Left ventricle myocardium superior (tissue), 1 donor: ENCODE results near the gene SOBP. TPM values are rescaled to one million over a fixed set of nuclear protein-coding genes. Genes with fewer than 3 reads are reported as not detected.
"Not testable (repeated sequence)": the region's sequence is repeated elsewhere in the genome, so short reads cannot be mapped to it uniquely, and the experiment has no call there.

ENCODE experiments used
- ATAC-seq: fragments of 200-7000 bp; cut with Tn5 transposase; one replicate; pipeline ENCODE4 v1.9.1; 2020; ENCODE audit warnings: mild to moderate bottlenecking, moderate library complexity
- DNase-seq: peaks from one replicate; pipeline ENCODE4 v3.0.0-alpha.2; 2020
- intact Hi-C: fragments of 100-400 bp; cut with micrococcal nuclease; formaldehyde crosslinking; loops from one replicate; pipeline ENCODE4 v1.11.0; 2022
- long read RNA-seq: library from polyadenylated mRNA; unstranded; transcript quantifications from one replicate; pipeline ENCODE4 v2.0.0, GENCODE V29; 2021
- total RNA-seq: library from RNA; stranded (reverse); fragmentation: NEBNext Ultra II Directional; extraction: Animal tissue kit (Norgen Biotek cat#: 25700); gene quantifications from one replicate; pipeline ENCODE4 v1.2.1, GENCODE V29; 2021
- donor health status: DM: no; HTN: yes; CAD: no; lungs with severe emphysema.

Gene SOBP, protein sequence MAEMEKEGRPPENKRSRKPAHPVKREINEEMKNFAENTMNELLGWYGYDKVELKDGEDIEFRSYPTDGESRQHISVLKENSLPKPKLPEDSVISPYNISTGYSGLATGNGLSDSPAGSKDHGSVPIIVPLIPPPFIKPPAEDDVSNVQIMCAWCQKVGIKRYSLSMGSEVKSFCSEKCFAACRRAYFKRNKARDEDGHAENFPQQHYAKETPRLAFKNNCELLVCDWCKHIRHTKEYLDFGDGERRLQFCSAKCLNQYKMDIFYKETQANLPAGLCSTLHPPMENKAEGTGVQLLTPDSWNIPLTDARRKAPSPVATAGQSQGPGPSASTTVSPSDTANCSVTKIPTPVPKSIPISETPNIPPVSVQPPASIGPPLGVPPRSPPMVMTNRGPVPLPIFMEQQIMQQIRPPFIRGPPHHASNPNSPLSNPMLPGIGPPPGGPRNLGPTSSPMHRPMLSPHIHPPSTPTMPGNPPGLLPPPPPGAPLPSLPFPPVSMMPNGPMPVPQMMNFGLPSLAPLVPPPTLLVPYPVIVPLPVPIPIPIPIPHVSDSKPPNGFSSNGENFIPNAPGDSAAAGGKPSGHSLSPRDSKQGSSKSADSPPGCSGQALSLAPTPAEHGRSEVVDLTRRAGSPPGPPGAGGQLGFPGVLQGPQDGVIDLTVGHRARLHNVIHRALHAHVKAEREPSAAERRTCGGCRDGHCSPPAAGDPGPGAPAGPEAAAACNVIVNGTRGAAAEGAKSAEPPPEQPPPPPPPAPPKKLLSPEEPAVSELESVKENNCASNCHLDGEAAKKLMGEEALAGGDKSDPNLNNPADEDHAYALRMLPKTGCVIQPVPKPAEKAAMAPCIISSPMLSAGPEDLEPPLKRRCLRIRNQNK
- 15.3 TPM for total RNA-seq
- long read RNA-seq, partial matches to known transcripts, result 28 of 50 reads
- long read RNA-seq, other reads (novel, unspliced or antisense), result 21 of 50 reads

DNA sequence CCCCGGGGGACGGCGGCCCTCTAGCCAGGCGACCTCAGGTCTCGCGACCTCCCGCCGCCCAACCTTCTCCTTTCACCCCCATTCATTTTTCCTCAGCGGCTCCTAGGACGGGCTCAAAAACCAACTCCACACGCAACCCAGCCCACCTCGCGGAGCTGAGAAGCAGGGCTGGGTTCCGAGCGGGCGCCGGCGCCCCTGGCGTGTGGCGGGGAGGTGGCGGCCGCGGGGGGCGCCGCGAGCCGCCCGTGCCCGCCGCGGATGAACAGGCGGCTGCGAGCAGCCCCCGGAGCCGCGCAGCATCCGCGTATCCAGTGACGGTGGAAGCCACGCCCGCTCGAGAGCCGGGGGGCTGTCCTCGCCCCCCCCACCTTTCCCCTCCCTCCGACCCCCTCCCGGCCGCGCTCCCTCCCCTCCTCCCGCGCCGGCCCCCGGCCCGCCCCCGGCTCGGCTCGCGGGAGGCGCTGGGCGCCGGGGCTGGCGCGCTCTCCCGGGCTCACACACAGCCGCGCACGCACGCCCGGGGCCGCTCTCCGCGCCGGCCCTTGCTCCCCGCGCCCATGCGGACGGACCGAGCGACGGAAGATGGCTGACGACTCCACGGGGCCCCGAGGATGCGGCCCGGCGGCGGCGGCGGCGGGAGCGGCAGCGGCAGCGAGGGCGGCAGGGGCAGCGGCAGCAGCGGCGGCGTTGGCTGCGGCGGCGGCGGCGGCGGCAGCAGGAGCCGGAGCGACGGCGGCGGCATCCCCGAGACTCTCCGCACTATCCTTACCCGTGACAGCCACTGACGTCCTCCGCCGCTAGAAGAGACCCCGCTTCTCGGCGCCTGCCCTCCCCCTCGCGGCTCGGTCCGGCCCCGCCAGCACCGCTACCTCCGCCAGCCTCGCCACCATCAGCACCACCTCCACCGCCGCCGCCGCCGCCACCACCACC, at the start of gene SOBP:
Gene SOBP, plus strand, starts transcription at position 482 of the 930 bp plus-strand sequence. CDS start 500 bp downstream, outside the sequence.
- intact Hi-C loops, result loop anchor here (5.0 kb wide), 1 partner anchor 167 kb away; no protein-coding TSS in a partner anchor
- ATAC-seq (peak; percentile 54), DNase-seq (peak; percentile 85)

DNA sequence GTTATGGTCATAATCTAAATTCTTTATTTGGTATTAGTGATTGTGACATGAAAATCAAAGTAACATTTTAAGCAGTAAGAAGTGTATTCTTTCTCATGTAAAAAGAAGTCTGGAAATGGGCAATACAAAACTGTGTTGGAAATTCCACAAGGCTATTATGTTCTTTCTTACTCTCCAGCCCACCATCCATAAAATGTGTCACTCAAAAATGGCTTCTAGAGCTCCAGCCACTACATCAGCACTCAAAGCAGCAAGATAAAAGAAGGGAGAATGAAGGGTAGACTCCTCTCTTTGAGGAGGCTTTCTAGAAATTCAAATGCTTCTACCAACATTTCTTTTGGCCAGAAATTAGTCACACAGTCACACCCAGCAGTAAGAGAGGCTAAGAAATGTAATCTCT, 49.0 kb upstream of the SOBP start:
- no peak for ATAC-seq
- intact Hi-C loops, result no loop called here
- no peak for DNase-seq

DNA sequence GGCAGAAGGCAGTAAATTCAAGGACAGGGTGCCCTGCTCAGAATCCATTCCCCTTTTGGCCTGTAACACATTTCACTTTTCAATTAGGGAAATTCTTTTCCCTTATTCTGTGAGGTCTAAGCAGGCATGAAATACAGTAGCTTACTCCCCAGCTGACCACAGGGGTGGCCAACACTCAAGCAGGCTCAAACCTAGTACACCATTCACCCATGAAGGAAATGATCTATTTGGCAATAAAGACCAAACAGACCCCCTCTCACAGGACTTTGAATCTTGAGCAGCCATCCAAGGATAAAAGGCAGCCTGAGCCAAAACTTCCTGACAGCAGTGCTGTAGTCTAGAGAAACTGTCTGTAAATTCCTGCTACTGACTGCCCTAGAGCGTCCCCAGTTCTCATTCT, 48.2 kb upstream of the SOBP start:
- intact Hi-C loops, result no loop called here
- ATAC-seq (no peak), DNase-seq (no peak)

DNA sequence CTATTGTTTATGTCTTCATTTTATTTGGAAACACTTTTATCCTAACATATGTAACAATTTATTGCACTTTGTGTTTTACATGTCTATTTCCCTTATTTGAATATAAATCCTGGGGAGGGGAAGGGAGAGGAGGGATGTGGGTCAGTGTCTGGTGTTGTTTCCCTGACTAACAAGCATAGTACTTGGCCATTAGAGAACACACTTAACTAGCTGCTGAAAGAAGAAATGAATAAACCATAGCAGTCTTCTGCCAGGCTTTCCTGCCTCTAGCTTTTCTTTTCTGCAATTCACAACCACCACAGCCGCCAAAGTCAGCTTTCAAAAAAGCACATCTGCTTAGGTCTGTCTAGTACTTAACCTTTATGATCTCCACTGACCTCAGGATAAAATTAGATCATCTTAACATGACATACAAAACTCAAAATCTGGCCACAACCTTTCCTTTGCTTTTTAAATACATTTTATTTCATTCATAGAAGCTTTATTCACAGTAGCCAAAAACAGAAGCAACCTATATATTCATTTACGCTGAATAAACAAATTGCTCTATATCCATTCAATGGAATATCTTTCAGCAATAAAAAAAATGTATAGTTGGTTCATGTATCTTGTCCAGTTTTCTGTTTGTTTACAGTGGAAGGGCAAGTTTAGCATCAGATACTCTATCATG, 46.8 kb upstream of the SOBP start:
- intact Hi-C loops, result no loop called here
- DNase-seq (no peak), ATAC-seq (no peak)

DNA sequence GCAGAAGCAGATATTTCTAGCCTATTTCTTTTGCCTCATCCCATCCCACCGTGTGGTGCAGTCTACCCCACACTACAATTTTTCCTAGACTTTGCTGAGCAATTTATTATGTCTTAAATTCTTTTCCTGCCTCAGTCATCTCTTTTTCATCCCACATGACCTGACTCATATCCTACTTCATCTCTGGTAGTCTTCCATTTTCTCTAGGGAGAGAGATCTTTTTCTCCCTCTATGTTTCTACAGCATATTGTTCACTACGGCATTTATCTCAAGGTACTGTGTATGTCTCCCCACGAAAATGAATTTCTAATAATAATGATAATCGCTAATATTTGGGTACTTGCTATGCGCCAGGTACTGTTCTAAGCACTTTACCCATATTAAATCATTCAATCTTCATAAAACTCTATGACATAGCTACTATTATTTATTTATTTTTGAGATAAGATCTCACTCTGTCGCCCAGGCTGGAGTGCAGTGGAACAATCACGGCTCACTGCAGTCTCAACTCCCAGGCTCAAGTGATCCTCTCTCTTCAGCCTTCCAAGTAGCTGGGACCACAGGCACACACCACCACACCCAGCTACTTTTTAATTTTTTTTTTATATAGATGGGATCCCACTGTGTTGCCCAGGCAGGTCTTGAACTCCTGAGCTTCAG, 46.2 kb upstream of the SOBP start:
- DNase-seq (no peak), ATAC-seq (no peak)
- intact Hi-C loops, result no loop called here

DNA sequence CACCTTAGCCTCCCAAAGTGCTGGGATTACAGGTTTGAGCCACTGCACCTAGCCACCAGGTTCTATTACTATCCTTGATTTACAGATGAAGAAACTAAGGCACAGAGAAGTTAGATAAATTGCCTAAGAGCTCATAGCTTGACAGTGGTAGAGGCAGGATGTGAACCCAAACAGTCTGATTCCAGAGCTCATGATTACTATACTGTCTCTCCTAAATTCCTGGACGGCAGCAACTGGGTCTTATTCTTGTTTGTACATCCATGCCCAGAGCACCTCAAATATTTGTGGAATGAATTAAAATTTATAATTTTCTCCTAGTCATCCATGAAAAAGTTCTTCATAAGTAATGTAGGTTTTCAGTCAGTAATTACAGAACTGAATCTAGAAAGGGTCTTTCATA, 45.6 kb upstream of the SOBP start:
- DNase-seq, result no peak

DNA sequence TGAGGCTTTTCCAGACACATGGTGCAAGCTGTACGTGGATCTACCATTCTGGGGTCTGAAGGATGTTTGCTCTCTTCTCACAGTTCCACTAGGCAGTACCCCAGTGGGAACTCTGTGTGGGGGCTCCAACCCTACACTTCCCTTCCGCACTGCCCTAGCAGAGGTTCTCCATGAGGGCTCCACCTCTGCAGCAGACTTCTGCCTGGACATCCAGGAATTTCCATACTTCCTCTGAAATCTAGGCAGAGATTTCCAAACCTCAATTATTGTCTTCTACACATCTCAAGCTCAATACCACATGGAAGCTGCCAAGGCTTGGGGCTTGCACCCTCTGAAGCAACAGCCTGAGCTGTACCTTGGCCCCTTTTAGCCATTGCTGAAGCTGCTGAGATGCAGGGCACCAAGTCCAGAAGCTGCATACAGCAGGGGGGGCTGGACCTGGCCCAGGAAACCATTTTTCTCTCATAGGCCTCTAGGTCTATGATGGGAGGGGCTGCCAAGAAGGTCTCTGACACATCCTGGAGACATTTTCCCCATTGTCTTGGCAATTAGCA, 42.2 kb upstream of the SOBP start:
- intact Hi-C loops, result no loop called here
- DNase-seq (no peak), ATAC-seq (no peak)

More for the DNA sequence above, 45.6 kb upstream of the SOBP start:
- intact Hi-C loops, result no loop called here
- ATAC-seq, result no peak

DNA sequence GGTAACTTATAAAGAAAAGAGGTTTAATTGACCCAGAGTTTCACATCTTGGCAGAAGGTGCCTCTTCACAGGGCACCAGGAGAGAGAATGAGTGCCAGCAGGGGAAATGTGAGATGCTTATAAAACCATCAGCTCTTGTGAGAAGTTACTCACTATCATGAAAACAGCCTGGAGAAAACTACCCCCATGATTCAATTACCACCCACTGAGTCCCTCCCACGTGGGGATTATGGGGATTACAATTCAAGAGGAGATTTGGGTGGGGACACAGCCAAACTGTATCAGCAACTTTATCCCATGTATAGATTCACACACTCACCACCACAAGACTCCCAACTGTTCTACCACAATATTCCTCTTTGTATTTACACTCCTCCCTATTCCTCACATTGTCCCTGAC, 41.1 kb upstream of the SOBP start:
- DNase-seq (no peak), ATAC-seq (no peak)

DNA sequence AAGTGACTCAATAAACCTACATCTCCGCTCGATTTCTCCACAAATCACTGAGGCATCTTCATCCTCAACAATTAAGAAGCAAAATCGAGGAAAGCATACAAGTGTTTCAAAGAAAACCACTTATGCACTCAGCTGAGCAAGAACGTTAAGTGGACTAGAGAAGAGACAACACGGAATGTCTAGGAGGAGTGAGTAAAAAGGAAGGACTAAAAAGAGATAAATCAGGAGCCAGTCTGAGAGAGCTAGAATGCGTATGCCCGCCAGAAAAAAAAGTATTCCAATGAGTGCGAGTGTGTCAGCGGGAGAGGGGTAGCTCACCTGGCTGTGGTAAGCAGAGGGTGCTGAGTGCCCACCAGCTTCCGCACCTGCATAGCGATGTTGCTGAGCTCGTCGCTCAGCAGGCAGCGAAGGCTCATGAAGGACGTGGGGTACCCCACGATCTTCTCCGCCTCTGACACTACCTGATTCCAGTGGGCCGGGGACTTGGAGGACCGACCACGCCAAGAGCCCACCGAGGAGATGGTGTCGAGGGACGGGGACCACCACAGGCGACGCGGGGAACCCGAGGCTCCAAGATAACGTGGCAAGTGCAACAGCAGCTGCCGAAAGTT, 31.1 kb upstream of the SOBP start:
- ATAC-seq (peak; percentile 1), DNase-seq (peak; percentile 37)
- intact Hi-C loops, result no loop called here

More for the DNA sequence above, 41.1 kb upstream of the SOBP start:
- intact Hi-C loops, result no loop called here

DNA sequence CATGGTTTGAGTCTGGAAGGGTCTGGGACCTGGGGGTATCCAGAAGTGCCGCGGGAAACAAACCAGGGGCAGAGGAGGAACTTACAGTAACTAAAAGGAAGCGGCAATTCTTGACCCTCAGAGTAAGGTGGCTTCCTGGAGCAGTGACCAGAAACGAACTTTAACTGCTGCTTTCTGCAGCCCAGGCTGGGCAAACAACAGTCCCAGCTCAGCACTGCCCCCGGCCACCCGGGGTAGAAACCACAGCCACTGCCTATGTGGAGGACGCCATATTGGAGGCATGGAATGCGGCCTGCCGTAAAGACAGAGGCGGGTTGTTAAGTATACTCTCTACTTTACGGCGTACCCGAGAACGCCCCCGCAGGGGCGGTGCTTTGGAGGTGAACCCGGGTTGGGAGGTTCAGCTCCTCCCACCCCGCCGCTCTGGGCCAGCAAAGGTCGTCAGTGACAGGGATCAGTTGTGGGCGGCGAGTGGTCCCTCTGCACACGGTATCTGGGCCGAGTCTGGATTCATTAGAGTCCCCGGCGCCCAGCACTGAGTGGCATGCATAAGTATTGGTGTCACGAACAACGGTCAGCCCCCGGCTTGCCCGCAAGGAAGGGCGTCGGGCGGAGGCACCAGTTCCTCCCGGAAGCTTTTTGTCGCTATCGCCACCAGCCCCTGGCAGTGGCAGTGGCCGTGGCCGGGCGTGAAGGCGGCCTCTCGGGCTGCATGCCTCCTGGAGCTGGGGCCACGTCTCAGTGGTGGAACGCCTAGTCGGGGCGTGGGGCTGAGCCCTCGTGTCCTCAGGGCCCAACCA, 30.4 kb upstream of the SOBP start, which contains the start of gene PDSS2:
Gene PDSS2, minus strand, starts transcription at position 282 of the 800 bp plus-strand sequence. Its CDS starts 279 bp downstream, at position 3.
- DNase-seq (peak; percentile 99), ATAC-seq (peak; percentile 99)
- intact Hi-C loops, result no loop called here

DNA sequence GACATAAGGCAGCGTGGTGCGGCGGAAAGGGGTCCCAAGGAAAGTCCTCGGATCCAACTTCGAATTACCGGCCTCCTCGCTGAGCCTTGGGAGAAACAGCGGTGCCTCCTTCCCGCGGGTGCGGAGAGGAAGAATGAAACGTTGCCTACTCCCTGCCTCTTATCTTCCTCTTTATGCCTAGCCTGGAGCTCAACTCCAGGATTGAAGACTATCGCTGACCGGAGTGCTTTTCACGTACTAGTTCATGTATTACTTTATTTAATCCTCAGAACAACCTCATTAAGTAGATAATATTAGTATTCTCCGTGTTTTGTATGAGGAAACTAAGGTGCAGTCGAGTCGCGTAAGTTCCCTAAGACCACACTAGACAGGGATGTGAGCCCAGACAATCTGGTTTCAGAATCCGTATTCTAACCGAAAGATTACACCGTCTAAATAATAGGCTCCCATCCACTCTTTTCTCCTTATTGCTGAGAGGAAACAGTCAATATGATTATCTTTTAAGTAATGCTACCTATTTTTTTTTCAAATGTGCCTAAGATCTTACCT, 29.8 kb upstream of the SOBP start:
- ATAC-seq, result peak; percentile 26
- intact Hi-C loops, result no loop called here
- DNase-seq, result no peak

DNA sequence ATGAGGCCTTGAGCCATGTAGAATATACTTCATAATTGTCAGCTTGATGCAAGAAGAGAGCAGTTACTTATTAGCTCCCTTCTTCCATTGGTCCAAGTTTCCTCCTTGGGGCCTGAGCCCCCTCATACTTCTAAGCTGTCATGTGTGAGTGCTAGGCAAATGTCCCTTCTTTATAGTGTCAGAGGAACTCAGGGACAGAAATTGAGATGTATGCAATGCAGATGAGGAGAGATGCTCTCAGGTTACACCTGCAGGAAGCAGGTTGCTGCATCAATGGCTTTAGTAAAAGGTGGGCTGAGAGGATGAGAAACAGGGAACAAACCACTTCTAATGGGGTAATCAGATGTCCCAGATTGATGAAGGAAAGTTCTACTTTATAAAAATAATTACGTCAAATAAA, 23.9 kb upstream of the SOBP start:
- no peak for ATAC-seq
- DNase-seq, result no peak
- intact Hi-C loops, result no loop called here

DNA sequence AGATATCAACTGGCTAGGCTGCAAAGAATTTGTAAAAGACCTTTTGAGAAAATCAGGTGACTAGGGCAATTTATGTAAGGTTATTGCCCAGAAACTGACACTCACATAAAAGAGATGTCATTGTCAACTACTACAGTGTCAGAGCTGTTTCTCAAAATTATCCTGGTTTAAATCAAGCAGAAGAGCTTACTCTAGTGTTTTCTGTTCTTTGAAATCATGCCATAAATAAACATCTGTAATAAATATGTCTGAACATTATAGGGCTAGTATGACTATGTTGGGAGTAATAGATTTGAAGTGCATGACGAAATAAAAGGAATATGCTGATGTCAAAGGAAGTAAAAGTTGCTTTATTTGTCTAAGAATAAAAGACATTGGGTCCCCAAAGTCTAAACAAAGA, 19.6 kb upstream of the SOBP start:
- ATAC-seq (no peak), DNase-seq (no peak)
- intact Hi-C loops, result no loop called here

DNA sequence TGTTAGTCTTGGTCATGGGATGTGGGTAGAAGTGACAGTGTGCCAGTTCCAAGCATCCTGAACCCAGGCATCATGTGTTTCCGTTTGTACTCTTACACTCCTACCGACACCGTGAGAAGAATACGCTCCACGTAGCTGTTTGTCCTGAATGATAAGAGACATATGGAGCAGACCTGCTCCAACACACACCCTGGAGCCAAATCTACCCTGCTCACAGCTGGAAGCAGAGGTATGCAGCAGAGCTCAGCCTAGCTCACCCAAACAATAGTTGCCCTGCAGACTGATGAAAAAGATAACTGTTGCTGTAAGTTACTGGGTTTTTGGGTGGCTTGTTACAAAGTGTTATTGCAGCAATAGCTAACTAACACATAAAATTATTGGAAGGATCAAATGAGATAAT, 16.3 kb upstream of the SOBP start:
- DNase-seq, result no peak

DNA sequence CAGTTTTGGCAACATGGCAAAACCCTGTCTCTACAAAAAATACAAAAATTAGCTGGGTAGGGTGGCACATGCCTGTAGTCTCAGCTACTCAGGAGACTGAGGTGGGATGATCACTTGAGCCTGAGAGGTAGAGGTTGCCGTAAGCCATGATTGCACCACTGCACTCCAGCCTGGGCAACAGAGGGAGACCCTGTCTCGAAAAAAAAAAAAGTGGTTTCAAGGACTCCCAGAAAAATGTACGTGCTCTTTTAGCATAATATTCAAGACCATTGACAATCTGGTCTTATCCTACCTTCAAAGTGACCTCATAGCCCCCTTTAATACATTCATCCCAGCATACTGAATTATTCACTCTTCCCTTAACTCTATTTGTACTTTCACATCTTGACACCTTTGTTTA, 14.6 kb upstream of the SOBP start:
- ATAC-seq, DNase-seq, intact Hi-C loops: not testable (repeated sequence)

More for the DNA sequence above, 16.3 kb upstream of the SOBP start:
- intact Hi-C loops, result no loop called here
- ATAC-seq, result no peak

DNA sequence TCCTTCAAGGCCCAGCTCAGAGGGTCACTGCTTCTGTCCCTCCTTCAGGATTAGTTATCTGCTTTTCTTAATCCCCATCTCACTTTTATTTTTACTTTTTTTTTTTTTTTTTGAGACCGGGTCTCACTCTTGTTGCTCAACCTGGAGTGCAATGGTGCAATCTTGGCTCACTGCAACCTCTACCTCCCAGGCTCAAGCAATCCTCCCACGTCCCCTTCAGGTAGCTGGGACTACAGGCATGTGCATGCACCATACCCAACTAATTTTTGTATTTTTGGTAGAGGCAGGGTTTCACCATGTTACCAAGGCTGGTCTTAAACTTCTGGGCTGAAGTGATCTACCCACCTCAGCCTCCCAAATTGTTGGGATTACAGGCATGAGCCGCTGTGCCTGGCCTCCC, 14.1 kb upstream of the SOBP start:
- DNase-seq, ATAC-seq, intact Hi-C loops: not testable (repeated sequence)
